Brain microvascular endothelial cell (primary cell): ENCODE results near the gene QRFP.

ENCODE experiments used
- DNase-seq: peaks from one replicate; pipeline ENCODE4 v3.0.0-alpha.2; 2020
- H3K27ac ChIP-seq: fragments of 250-450 bp; sonication (Bioruptor Pico); 2 replicates; pipeline ENCODE4 v1.5.1; 2020; ENCODE audit warnings: mild to moderate bottlenecking, moderate library complexity
- H3K27me3 ChIP-seq: fragments of 250-450 bp; sonication (Bioruptor Pico); replicated peaks from 2 replicates; pipeline ENCODE4 v1.5.1; 2020; ENCODE audit warnings: mild to moderate bottlenecking
- H3K36me3 ChIP-seq: fragments of 250-450 bp; sonication (Bioruptor Pico); replicated peaks from 2 replicates; pipeline ENCODE4 v1.5.1; 2020; ENCODE audit warnings: mild to moderate bottlenecking
- H3K4me3 ChIP-seq: 2 replicates; pipeline ENCODE4 v1.5.1; 2011; ENCODE audit warnings: low read depth, mild to moderate bottlenecking, control low read depth, low read length, moderate library complexity
- in situ Hi-C: cut with HindIII; loops from 2 replicates; pipeline ENCODE4 v1.10.0; 2017; ENCODE audit warnings: low sequenced_read_pairs, low pct_ligation_motif_present
- TF ChIP-seq, protein P1 (sequence below): IDR thresholded peaks from 2 replicates; pipeline ENCODE4 v1.5.1; 2011; ENCODE audit warnings: low read depth, mild to moderate bottlenecking, moderate library complexity, low read length, control low read depth, inconsistent platforms; ENCODE audit errors: missing control alignments

The QRFP gene

DNA sequence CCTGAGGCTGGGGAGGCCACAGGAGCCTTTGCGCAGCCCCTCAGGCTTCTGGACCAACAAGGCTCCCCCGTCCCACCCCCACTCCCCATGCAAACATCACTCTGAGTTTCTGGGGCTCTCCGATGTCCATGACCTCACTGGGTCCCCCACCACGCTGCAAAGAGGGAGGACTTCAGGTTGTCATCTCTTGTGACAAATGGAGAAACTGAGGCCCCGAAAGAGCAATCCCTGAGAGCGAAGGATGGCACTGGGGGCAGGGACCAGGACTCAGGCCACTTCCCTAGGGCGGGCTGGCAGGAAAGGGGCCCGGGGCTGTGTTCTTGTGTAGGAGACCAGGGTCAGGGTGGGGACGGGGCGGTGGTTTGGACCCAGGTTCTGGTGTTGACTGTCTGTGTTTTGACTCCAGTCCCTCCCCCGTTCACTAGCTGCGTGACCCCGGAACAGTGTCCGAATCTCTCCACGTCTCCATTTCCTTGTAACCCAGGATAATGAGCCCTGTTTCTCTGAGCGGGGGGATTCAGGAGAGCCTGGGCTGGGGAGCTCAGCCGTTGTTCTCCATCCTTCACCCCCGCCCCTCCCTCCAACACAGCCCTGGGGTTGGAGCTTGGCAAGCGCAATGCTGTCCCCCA lies 28.6 kb upstream of the QRFP start:
- H3K27ac ChIP-seq: no peak overlapping the region
- H3K4me3 ChIP-seq: no peak overlapping the region
- no peak for DNase-seq
- no peaks in the 10 kb centered on the region for H3K36me3 ChIP-seq
- H3K27me3 ChIP-seq: peaks cover 49% of the 10 kb centered on the region
- in situ Hi-C loops: no loop called here
- TF ChIP-seq, protein P1, sequence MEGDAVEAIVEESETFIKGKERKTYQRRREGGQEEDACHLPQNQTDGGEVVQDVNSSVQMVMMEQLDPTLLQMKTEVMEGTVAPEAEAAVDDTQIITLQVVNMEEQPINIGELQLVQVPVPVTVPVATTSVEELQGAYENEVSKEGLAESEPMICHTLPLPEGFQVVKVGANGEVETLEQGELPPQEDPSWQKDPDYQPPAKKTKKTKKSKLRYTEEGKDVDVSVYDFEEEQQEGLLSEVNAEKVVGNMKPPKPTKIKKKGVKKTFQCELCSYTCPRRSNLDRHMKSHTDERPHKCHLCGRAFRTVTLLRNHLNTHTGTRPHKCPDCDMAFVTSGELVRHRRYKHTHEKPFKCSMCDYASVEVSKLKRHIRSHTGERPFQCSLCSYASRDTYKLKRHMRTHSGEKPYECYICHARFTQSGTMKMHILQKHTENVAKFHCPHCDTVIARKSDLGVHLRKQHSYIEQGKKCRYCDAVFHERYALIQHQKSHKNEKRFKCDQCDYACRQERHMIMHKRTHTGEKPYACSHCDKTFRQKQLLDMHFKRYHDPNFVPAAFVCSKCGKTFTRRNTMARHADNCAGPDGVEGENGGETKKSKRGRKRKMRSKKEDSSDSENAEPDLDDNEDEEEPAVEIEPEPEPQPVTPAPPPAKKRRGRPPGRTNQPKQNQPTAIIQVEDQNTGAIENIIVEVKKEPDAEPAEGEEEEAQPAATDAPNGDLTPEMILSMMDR: no peak

DNA sequence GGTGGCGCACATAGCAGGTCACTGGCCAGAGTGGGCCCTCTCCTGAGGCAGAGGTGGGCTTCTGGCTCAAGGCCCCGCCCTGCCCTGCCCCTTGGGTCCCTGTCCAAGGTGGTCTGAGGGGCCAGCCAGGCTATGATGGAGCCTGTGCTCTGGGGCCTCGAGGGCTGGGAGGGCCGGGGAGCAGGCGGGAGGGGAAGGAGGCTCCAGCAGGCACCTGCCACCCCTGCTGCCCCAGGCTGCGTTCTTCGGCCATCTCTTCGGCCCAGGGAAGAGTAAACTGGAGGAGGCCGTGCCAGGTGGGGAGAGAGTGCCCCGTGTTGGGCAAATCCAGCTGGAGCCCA lies 27.8 kb upstream of the QRFP start:
- no peak overlapping the region for H3K27ac ChIP-seq
- TF ChIP-seq, protein P1: no peak
- H3K27me3 ChIP-seq: peaks cover 53% of the 10 kb centered on the region
- in situ Hi-C loops: no loop called here
- DNase-seq: no peak
- no peak overlapping the region for H3K4me3 ChIP-seq
- H3K36me3 ChIP-seq: no peaks in the 10 kb centered on the region

DNA sequence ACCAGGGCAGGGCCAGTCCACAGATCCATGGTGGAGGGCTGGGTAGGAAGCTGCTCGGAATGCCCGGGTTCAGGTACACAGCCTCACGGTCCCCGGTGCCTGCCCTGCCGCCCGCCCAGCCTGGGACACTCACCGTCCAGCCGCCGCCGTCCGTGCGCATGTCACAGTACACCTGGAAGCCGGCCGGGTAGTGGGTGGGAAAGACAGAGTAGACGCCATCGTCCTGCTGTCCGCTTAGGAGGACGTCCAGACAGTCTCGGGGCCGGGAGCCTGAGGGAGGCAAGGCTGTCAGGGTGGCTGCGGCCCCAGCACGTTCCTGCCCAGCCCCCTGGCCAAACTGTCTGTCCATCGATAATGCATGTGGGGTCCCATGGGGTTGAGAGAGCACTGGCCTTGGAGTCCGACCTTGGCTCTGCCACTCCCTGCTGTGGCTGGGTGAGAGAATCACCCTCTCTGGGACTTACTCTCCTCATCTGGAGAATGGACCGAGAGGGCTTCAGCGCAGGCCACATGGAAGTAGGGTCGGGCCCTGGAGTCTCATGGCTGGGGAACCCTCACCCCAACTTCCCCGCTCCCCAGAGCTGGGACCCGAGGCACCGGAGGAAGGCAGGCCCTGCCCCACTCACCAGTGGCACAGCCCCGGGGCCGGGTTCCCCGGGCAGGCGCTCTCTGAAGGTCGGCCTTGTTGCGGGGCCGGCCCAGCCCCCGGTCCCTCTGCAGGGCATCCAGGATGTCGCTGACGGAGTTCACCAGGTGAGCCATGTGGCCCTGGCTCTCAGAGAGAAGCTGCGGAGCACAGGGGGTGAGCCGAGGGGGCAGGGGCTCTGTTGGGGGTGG lies 27.2 kb upstream of the QRFP start:
- in situ Hi-C loops: no loop called here
- H3K4me3 ChIP-seq: no peak overlapping the region
- TF ChIP-seq, protein P1: no peak
- no peaks in the 10 kb centered on the region for H3K36me3 ChIP-seq
- no peak overlapping the region for H3K27ac ChIP-seq
- H3K27me3 ChIP-seq: peaks cover 59% of the 10 kb centered on the region
- DNase-seq: no peak

DNA sequence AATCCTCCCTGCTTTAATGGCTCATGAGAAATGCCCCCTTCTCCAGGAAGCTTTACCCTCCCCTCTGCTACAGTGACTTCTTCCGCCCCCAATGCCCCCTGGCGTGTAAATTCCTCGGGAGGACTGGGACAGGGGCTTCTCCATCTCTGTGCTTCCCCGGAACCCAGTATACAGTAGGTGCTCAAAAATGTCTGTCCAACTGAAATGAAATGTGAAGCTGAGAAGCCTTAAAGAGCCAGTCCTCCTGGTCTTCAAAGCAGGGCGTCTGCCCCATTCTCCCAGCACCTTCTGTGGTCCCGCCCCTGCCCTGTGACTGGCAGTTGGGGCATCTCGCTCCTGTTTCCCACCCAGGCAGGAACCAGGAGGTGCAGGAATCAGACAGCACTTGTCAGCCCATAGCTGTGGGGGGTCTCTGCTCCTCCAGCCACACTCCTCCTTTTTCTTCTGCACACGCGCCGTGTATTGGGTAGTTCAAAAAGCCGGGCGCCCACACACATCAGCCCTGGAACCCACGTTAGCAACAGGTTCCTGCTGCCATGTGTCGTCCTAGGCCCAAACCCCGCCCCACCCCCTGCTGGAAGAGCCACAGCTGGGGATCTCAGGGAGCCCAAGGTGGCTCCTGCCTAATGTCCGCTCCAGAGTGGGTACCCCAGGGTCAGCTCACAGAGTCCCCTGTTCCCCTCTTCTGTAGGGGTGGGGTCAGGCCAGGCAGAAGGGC lies 26.4 kb upstream of the QRFP start:
- in situ Hi-C loops: no loop called here
- Histone ChIP-seq H3K27ac (no peak overlapping the region), H3K27me3 (peaks cover 67% of the 10 kb centered on the region), H3K36me3 (no peaks in the 10 kb centered on the region), H3K4me3 (no peak overlapping the region)
- DNase-seq: no peak
- TF ChIP-seq, protein P1: no peak

DNA sequence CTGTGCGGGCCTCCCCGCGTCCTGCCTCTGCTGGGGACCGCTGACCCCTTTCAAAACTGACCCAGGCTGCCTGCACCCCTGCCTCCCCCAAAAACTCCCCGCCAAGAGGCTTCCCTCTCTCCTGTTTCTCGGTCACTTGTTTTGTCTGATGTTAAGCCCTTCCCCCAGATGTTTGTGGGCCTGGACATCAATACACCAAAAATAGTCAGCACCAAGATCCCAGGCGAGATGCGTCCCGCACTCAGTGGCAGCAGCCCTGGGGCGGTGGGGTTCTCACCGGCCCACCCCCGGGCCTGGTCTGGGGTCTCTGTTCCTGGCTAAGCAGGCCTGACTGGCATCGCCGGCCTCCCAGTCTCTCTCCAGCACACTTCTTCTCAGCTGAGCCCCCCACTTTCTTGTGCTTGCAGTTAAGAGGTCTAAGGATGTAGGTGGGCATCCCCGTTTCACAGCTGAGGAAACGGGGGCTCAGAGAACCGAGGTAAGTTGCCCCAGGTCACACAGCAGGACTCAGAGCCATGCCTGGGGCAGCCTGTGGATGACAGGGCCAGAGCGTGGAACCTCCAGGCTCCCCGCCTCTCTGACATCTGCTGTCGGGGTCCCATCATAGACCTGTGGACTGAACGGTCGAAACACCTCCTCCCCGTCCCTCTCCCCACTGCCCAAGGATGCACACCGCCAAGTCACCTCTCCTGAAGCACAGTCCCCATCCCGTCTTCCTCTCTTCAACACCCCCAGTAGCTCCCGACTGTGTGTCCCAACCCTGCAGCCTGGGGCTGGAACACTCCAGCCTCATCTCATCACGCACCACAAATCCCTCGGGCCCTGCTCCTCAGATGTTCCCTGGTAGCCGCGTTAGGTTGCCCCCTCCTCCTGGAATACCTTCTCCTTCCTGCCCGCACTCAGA lies 25.6 kb upstream of the QRFP start:
- Histone ChIP-seq H3K36me3 (no peaks in the 10 kb centered on the region), H3K27me3 (peaks cover 75% of the 10 kb centered on the region), H3K4me3 (no peak overlapping the region), H3K27ac (no peak overlapping the region)
- TF ChIP-seq, protein P1: no peak
- no peak for DNase-seq
- in situ Hi-C loops: no loop called here
